ENCODE data around the gene ABCA10. TPM values are rescaled to one million over a fixed set of nuclear protein-coding genes. Genes with fewer than 3 reads are reported as not detected.

Gene ABCA10
- total and polyA plus RNA-seq, 5 donors = 5.0 to 15.9 (median 6.9) TPM

Small RNA genes within 50 kb of the gene (microRNA-seq; reads per million reads assigned to microRNA genes)
- 0 reads per million in 2 donors for gene MIR4524A
- 0 reads per million in 2 donors for gene MIR4524B

Other genes starting within 250 kb of the ABCA10 start
- gene ABCA9, start 167.9 kb downstream of the ABCA10 start, total RNA-seq = 10 to 100 TPM; 14.5 to 28.7 (median 26.3) TPM
- gene ABCA9, start 167.9 kb downstream of the ABCA10 start, polyA plus RNA-seq = 29.5 TPM
- 10 to 100 TPM; 21.2 to 44.1 (median 38.3) TPM for gene ABCA6, start 86.9 kb downstream of the ABCA10 start, total RNA-seq
- 33.0 TPM for gene ABCA6, start 86.9 kb downstream of the ABCA10 start, polyA plus RNA-seq
- 10 to 100 TPM; 16.1 to 20.7 (median 19.0) TPM for gene ABCA5, start 98.3 kb upstream of the ABCA10 start, total RNA-seq
- gene ABCA5, start 98.3 kb upstream of the ABCA10 start, polyA plus RNA-seq = 11.3 TPM
- gene MAP2K6, start 185.9 kb upstream of the ABCA10 start, total RNA-seq = 1 to 10 TPM; 2.1 to 4.1 (median 3.2) TPM
- gene MAP2K6, start 185.9 kb upstream of the ABCA10 start, polyA plus RNA-seq = 0.72 TPM